ENCODE results near the gene CDR2L.
"Not testable (repeated sequence)": the region's sequence is repeated elsewhere in the genome, so short reads cannot be mapped to it uniquely, and the experiment has no call there.

Gene CDR2L

DNA sequence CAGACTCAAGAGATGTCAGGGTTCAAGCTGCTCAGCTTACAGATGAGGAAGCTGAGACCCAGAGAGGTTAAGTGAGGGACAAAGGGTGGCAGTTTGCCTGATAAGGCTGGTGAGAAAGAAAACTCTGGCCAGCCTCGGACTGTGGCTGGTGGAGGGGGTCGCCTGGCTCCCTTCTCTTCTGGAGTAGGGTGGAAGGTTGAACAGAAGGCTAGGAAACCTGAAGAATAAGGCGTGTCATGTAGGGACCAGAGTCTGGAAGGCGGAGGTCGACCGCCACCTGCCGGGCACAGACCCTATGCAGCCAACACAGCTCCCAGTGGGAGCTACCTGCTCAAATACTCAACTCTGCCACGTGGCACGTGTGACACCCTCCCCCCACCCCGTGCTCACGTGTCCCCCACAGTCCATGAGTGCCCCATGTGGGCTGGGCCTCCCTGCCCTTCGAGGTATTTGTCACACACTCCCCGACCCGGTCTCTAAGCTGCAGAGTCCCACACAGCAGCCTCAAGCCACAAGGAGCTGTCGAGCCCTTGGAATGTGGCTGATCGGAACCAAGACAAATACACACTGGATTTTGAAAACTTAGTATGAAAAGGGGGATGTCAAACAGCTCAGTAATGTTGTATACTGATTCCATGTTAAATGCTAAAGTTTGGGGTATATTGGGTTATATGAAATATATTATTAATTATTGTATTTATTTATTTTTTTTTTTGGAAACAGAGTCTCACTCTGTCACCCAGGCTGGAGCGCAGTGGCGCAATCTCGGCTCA is 26.7 kb upstream of the CDR2L start:
- no peak for DNase-seq

DNA sequence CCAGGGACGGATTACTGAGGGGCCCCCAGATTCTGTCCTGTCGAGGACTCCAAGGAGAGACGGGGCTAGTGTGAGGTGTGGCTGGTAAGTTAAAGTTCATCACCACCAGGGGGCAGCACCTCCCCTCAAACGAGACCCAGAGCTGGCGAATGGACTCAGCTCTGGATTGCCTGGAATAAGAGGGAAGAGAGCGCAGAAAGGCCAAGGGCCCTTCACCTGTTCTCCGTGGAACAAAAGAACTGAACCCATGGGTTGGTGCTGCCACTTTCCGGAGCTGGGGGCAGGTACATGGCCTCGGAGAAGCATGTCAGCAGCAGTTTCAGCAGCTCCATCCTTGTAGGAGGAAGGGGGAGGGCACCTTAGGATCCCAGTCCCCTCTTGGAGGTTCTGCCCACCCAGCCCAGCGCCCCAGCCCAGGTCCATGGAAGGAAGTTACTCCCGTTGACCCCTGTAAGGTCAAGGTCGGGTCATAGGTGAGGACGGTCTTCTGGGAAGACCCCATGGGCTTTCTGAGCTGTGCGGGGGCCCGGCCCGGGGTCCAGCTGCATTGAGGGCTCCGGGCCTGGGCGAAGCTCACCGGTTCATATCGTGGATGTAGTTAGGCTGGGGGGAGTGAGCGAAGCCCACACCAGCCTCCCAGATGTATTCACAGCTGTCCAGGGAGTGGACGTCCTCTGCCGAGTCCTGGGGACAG is 25.6 kb upstream of the CDR2L start:
- DNase-seq = peak; percentile 80

DNA sequence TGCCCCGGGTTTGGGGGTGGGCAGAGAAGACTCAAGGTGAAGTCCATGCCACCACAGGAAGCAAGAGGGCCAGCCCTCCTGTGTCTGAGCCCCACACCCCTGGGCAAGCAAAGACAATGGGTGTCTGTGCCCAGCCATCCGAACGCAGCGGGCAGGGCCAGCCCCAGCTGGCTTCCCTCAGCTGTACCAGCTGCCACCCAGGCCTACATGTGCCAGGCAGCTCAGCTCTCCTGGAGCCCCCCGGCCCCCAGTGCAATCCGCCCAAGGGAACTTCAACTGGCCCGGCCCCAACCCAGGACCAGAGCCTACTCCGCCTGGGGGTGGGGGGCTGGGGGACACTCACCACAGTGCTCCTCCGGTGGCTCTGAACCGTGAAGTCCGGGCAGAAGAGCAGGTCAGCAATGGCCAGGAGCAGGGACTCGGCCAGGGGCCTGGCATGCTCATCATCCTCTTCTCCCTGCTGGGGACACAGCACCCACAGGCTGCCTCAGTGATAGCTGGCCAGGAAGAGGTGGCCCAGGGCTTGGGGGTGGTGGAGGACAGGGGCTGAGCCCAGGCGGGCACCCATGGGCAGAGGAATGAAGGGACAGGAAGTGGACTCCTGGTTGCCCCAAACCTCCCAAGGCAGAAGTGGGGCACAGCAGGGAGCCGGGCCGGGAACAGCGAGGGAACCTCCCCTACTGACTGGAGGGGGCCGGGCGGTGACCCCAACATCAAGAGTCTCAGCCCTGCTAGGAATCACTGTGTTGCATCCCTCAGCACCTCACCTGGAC is 24.6 kb upstream of the CDR2L start:
- DNase-seq = no peak

DNA sequence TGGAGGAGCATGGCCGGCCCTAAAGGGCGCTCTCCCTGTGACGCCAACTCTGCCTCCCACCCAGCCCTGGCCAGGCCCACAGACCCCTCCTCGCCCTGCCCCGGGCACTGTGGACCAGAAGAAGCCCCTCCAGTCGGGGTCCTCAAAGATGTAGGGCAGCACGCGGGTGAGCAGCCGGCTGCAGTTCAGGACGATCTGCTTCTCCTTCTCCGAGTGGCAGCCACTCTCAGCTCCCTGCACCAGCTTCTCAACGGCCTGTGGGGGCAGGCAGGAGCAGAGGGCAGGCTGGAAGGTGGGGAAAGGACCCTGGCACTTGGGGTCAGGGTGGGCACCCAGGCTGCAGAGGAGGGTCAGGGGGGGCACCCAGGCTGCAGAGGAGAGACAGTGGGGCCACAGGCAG is 23.8 kb upstream of the CDR2L start:
- DNase-seq = no peak

DNA sequence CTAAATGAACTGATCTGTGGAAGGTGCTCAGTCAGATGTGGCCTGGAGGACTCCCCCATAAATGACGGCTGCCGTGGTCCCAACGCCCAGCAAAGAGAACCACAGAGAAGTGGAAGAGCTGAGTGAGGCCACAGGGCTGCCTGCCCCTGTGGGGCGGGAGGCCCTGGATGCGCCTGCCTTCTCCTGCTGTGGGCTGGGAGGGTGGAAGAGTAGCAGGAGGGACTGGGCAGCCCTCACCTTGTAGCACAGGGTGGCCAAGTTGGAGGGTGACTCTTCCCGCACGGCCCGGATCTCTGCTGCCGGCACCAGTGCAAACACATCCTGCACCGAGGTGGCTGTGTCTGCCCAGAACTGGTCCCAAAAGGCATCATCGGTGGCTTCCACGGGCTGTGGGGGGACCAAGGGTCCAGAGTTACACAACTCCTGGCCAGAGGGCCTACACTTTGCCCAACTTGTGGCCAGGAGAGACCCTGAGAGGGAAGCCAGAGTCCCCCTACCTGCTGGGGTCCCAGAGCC is 23.1 kb upstream of the CDR2L start:
- no peak for DNase-seq

DNA sequence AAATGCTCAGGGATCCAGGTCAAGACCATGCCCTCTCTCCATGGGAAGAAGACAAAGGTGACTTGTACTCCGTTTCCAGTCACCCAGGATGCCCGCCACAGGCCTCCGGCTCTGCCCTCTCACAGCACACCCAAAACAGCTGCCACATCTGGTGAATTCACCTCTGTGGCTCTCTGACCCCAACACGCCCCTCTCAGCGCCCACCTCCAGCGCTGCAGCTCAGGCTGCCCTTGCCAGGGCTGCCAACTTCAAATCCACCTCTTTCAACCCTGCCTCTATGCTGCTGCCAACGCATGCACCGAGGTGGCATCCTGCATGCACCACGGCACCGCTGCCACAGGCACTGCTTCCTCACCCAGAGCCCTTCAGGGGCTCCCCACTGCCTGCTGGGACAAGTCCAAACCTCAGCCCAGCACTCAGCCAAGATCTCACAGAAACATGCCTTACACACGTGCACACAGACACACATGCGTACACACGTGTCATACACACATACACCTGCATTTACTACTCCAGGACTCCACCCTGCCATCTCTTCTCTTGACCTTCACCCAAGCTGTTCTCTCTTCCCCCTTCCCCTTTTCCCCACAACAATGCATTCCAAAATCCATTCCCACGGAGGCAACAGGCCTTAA is 22.3 kb upstream of the CDR2L start:
- no peak for DNase-seq

DNA sequence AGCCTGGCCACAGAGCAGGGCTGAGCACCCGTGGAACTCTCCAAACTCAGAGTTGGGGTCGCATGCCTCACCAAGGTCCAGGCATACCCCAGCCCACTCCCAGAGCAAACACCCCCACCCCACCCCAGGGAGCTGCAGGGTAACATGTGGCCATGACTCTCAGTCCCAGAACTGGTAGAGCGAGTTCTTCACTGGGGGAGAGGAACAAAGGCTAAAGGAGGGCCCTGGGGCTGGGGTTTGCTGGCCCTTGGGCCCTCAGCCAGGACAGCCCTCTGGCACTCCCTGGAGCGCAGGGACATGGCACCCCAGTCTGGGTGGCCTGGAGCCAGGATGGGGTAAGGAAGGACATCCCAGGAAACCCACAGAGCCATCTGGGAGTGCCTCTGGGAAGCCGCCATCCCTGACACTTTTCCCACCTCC is 19.1 kb upstream of the CDR2L start:
- DNase-seq = peak; percentile 28

DNA sequence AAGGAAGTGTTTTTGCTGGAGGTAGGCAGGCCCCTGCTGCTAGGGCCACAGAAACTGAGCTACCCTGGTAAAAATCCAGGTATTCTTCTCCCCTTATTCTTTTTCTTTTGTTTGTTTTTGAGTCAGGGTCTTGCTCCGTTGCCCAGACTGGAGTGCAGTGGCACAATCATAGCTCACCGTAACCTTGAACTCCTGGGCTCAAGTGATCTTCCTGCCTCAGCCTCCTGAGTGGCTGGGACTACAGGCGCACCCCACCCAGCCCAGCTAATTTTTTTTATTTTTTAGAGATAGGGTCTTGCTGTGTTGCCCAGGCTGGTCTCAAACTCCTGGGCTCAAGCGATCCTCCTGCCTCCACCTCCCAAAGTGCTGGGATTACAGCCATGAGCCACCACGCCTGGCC is 17.9 kb upstream of the CDR2L start:
- not testable (repeated sequence) for DNase-seq

DNA sequence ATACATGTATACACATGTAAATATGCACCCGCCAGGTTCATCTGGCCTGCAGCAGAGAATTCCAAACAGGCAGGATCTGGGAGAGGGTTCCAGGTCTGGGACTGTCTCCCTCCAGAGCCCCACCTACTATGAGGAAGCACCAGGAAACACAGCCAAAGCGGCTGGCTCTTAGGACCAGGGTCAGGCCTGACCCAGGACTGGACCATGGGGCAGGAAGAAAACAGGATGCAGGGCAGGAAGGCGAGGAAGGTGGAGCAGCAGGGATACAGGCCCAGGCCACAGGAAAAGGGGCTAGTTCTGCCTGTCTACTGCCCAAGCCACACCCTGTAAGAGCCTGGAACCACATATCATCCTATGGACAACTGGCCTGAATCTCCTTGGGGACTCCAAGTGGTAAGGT is 17.0 kb upstream of the CDR2L start:
- DNase-seq = no peak

DNA sequence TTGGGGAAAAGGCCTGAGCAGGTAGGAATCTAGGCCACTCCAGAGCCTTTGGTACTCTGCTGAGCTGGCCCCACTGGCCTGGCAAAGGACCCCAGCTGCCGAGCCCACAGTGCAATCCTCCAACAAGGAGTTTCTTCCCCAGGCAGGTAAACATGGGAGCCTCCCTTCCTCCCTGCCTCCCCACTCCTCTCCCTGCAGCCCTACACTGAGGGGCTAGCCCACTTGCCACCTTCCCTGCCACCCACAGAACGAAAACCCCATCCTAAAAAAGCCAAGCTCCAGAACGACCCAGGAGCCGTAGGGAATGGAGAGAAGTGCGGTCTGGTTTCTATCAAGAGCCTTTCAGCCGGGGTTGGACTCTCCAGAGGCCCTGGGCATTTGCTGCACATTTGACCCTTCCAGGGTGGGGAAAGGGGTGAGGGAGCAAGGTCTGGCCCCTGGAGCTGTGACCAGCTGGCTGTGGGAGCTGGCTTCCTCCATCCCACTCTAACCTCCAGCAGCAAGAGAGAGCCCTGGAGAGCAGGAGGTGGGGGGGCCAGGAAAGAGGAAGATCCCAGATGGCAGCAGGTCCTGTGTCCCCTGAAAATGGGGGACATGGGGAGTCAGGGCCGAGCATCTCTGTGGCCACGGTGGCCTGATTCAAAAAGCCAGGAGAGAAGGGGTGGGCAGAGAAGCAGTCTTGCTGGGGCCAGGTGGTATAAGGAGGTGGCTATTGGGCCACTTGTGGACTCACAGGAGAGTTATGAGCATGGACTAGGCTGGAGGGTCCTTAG is 16.2 kb upstream of the CDR2L start:
- no peak for DNase-seq

DNA sequence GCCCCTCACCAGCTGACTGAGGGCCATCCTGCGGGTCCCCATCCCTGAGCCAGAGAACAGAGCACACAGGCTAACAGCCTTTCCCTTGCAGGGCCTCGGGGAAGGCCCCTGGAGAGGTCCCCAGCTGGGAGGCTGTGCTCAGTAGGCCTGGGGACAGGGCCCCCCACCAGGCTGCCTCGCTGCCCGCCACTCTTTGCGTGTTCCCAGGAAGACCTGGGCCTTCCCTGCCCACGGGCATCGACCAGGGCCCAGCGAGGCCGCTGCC is 15.7 kb upstream of the CDR2L start:
- DNase-seq = no peak

DNA sequence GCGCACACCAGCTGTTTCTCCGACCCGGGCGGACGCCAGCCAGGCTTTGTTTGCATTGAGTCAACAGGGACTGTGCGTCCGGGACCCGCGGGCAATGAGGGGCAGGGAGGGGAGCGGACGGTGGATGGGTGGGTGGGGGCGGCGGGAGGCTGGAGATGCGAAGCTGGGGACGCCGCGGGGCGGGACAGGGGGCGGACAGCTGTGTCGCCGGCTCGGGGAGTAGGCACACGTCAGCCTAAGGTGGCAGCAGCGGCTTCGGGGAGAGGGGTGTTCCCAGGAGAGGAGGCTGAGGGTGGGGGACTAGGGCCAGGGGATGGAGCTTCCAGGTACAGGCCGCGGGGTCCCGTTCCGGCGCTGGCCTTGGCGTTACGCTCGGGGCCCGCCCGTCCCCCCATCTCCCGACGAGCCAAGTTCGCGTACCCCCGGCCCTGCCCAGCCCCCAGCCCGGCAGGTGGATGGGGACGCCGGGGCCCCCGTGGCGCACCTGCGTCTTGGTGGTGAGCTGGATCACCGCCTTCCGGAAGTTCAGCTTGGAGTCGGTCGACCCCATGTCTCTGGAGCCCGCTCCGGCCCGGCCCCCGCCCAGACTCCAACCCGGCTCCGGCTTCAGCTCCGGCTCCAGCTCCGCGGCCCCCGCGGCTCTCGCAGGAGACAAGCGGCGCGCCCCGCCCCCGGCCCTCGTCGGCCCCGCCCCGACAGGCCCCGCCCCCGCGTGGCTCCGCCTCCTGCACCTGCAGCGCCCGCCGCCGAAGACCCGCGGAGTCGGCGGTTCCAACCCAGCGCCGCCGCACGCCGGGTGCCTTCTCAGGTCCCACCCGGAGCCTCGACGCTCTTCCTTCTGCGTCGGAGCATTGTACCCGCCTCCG is 15.1 kb upstream of the CDR2L start, which contains the start of gene HID1:
Gene HID1 (minus strand): TSS at position 653 of the 866 bp plus-strand sequence. CDS start 103 bp downstream, at position 550.
- DNase-seq = peak; percentile 62

DNA sequence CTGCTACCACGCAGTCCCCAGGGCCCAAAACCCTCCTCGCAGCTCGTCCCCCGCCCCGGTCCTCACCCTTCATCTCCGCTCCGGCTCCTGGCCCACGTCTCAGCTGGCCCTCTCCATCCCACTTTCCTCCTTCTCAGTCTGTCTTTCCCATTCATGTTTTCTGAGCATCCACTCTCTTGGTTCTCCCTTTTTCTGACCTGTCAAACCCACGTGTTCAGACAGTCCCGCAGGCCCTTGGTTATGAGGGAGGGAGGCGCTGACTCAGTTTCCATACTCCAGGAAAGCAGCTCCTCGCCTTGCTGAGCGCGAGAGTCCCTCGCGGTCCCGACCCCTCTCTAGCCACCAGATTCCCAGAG is 14.5 kb upstream of the CDR2L start:
- no peak for DNase-seq

DNA sequence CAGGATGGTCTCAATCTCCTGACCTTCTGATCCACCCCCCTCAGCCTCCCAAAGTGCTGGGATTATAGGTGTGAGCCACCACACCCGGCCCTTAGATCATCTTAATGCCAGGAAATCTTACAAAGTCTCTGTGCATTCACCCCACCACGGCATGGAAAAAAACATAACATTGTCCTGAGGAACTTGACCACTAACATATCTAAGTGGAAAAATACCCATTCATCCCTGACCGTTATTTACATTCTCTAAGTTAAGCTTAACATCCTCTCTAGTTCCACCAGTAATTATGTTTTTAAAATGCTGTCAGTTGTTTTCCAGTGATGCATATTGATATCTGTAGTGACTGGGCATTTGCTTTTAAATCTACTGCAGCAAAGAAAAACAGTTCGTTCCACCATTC is 11.5 kb upstream of the CDR2L start:
- DNase-seq = no peak

DNA sequence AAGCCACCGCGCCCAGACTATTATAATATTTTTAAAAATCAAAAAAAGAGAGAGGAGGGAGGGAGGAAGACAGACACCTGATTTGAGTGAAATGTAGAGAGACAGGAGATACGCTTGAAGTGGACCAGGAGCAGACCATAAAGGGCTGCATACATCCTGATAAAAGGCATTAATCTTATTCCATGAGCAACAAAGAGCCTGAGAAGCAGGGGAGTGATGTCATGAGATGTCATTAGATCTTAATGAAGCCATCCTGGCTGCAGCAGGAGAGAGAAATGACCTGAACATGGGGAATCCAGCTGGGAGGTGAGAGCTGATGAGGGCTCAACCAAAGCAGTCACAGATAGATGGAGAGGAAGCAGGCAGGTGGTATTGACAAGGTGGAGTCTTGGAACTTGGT is 9.6 kb upstream of the CDR2L start:
- DNase-seq = no peak

DNA sequence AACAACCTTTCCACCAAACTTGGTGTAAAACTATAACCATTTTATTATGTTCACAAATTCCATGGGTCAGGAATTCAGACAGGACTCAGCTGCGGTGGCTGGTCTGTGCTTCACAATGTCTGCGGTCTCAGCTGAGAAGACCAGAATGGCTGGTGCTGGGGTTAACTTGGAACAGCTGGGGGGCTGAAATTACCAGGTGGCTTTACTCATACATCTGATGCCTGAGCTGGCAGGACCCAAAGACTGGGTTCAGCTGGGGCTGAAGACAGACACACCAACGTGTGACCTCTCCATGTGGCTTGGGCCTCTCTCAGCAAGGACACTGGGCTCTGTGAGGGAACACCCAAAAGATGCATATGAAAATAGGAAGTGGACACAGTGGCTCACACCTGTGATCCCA is 9.2 kb upstream of the CDR2L start:
- DNase-seq = no peak

DNA sequence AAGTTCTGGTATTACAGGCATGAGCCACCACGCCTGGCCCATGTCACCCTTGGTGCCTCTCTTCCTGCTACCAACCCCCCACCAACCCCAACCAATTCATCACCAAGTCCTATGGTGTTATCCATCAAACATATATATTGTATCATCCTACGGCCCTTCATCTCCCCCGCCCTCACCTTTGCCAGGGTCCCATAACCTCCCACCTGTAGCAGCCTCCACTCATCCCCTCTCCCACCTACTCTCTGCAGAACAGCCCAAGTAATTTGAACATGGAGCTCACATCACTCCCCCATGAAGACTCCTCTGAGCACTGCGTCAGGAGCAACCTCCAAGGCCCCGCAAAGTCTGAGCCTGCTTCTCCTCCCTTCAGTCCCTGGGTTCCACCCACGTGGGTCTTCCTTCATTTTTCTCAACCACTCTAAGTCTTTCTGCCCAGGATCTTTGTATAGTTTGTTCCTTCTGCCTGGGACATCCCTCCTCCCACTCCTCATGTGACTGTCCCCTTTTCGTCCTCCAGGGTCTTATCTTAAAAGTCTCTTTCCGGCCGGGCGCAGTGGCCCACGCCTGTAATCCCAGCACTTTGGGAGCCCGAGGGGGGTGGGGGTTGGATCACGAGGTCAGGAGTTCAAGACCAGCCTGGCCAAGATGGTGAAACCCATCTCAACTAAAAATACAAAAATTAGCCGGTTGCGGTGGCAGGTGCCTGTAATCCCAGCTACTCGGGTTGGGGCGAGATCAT is 7.9 kb upstream of the CDR2L start:
- no peak for DNase-seq

DNA sequence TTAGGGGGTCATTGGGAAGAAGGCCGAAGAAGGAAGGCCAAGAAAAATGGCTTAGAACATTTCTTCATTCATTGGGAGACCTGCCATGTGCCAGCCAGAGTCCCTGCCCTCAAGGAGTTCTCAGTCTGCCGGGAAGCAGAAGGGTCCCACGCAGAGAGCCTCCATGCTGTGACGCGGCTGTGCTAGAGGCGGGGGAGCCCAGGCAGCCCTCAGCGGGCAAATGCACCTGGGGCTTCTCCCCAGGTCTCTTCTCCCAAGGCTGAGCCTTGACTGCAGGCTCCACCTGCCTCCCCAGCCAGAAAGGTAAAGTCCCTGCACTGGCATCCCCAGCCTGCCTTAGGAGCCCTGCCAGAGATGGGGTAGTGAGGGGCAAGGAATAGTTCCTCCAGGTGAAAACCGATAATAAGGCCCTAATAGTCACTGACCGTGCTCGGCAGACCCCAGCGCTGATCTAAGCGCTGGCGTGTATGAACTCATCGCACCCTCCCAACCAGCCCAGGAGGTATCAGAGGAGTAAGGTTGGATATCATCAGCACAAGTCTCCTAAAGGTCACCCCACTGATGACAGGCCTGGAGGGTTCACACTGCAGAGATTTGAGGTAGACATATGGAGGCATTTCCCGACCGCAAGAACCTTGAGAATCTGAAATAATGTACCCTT is 6.0 kb upstream of the CDR2L start:
- DNase-seq = no peak

DNA sequence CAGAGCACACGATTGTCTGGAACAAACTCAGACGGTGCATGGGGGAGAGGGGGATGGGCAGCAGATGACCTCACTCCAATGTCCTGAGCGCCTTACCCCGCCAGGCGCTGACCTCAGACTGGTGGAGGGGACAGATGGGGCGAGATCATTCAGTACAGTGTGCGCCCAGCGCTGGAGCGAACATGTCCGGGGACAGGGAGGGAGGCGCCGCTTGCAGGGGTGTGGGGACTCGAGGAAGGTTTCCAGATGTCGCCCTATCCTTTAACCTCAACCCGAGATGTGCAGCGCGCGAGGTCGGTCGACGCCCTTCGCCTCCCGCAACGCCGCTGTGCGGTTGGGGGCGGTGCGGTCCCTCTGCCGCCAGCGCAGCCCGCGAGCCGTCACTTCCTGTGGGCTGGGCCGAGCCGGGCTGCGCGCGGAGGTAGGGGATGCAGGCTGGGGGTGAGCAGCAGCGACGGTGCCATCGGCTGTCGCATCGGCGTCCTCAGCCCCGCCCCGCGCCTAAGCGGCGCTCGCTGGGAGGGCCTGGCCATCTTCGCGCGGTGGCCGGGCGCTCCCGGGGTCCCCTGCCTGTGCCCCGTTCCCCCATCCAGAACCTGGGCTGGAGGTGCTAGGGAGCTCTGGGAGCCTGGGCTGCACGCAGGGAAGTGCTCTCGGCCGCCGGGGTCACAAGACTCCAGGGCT is 5.3 kb upstream of the CDR2L start:
- peak; percentile 80 for DNase-seq
